OCI-LY1 (cell line): ENCODE data around the gene OSBPL5.

ENCODE experiments used
- H2AFZ ChIP-seq: fragments of 200-600 bp; sonication (generic), shearing (Covaris generic); 2 replicates; pipeline ENCODE4 v1.6.0; 2014; ENCODE audit warnings: antibody characterized with exemption, mild to moderate bottlenecking, low read length
- H3F3A ChIP-seq: fragments of 200-600 bp; sonication (generic), shearing (Covaris generic); 2 replicates; pipeline ENCODE4 v1.6.0; 2014; ENCODE audit warnings: mild to moderate bottlenecking, antibody characterized with exemption, low read length, moderate library complexity; ENCODE audit not compliant: insufficient read depth
- H3K27ac ChIP-seq: fragments of 200-600 bp; sonication (generic); 2 replicates; pipeline ENCODE4 v1.5.1; 2014; ENCODE audit warnings: low read length, mixed run types, mild to moderate bottlenecking, low read depth; ENCODE audit not compliant: poor library complexity, severe bottlenecking
- H3K27me3 ChIP-seq: fragments of 200-600 bp; sonication (generic); 2 replicates; pipeline ENCODE4 v1.6.0; 2014; ENCODE audit warnings: antibody characterized with exemption, mild to moderate bottlenecking, low read length, moderate library complexity; ENCODE audit not compliant: insufficient read depth
- H3K36me3 ChIP-seq: fragments of 200-600 bp; sonication (generic); 2 replicates; pipeline ENCODE4 v1.6.1; 2014; ENCODE audit warnings: mild to moderate bottlenecking, antibody characterized with exemption, low read length, moderate library complexity, mixed read lengths; ENCODE audit not compliant: insufficient read depth
- H3K4me1 ChIP-seq: fragments of 200-600 bp; sonication (generic); 2 replicates; pipeline ENCODE4 v1.5.1; 2014; ENCODE audit warnings: mild to moderate bottlenecking, low read length, moderate library complexity; ENCODE audit not compliant: insufficient read depth, severe bottlenecking
- H3K4me2 ChIP-seq: fragments of 200-600 bp; sonication (generic), shearing (Covaris generic); 2 replicates; pipeline ENCODE4 v1.6.1; 2014; ENCODE audit warnings: low read length
- H3K4me3 ChIP-seq: fragments of 200-600 bp; sonication (generic); 2 replicates; pipeline ENCODE4 v1.5.1; 2014; ENCODE audit warnings: low read length, low read depth, mild to moderate bottlenecking, mixed read lengths; ENCODE audit not compliant: poor library complexity, severe bottlenecking
- H3K79me2 ChIP-seq: fragments of 200-600 bp; shearing (Covaris generic); 2 replicates; pipeline ENCODE4 v1.6.1; 2016; ENCODE audit warnings: mixed run types, low read length, mixed read lengths; ENCODE audit not compliant: insufficient read depth
- H3K9ac ChIP-seq: fragments of 200-600 bp; sonication (generic), shearing (Covaris generic); 2 replicates; pipeline ENCODE4 v1.6.1; 2014; ENCODE audit warnings: mild to moderate bottlenecking, low read length, mixed read lengths
- H3K9me2 ChIP-seq: fragments of 200-600 bp; sonication (generic), shearing (Covaris generic); 2 replicates; pipeline ENCODE4 v1.6.1; 2014; ENCODE audit warnings: low read depth, mild to moderate bottlenecking, low read length, mixed read lengths
- H3K9me3 ChIP-seq: fragments of 200-600 bp; shearing (Covaris generic); 2 replicates; pipeline ENCODE4 v1.6.1; 2014; ENCODE audit warnings: low read length, mixed read lengths
- H4K20me1 ChIP-seq: fragments of 200-600 bp; sonication (generic), shearing (Covaris generic); 2 replicates; pipeline ENCODE4 v1.6.0; 2016; ENCODE audit warnings: mild to moderate bottlenecking, low read length; ENCODE audit not compliant: insufficient read depth
- EZH2 ChIP-seq: fragments of 200-600 bp; sonication (generic), shearing (Covaris generic); IDR thresholded peaks from 2 replicates; pipeline ENCODE4 v1.8.0; 2017; ENCODE audit warnings: borderline replicate concordance, mixed run types, mild to moderate bottlenecking, antibody characterized with exemption, low read length, moderate library complexity, mixed read lengths
- TF ChIP-seq, protein P1 (sequence below): fragments of 200-600 bp; sonication (generic), shearing (Covaris generic); IDR thresholded peaks from 2 replicates; pipeline ENCODE4 v1.5.1; 2017; ENCODE audit warnings: mild to moderate bottlenecking, antibody characterized with exemption, low read length, moderate library complexity, mixed read lengths

The OSBPL5 gene

DNA sequence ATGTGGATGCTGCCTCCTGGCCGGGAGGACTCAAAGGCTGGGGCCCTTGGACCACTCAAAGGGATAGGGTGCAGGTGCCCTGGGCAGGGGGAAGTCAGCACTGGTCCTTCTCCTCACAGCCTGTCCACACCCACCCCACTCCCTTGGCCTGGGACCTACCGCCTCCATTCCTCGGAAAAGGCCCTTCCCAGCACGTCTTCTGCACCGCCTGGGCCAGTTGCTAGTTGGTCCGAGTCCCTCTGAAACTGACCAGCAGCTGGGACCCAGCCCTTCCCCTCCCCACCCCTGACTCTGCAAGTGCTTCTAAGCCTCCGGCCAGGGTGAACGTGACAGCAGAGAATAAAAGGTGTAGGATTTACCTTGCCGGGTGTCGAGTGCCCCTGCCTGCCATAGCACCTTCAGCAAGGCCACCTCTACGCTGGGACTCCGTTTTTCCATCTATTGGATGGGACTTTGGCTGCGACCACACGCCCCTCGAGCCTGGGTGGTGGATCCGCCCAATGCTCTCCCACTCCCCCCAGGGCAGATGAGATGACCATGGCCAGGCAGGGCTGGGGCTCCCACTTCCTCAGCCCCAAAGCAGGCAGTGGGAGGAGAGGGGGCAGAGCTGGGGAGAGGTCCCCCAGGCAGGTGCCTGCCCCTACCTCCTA is 37.3 kb downstream of the OSBPL5 start:
- Histone ChIP-seq H3K27me3 (peaks cover 6% of the 10 kb centered on the region; the same call in 1 of the 2 replicates), H3K27ac (no peak overlapping the region), H3K9me3 (no peaks in the 10 kb centered on the region), H2AFZ (no peak overlapping the region), H3K9ac (no peak overlapping the region), H3K9me2 (no peaks in the 10 kb centered on the region), H3K4me3 (no peak overlapping the region), H4K20me1 (no peaks in the 10 kb centered on the region), H3K4me2 (no peak overlapping the region), H3K79me2 (no peaks in the 10 kb centered on the region), H3F3A (no peaks in the 10 kb centered on the region), H3K4me1 (no peaks in the 10 kb centered on the region), H3K36me3 (no peaks in the 10 kb centered on the region)
- TF ChIP-seq, protein P1, sequence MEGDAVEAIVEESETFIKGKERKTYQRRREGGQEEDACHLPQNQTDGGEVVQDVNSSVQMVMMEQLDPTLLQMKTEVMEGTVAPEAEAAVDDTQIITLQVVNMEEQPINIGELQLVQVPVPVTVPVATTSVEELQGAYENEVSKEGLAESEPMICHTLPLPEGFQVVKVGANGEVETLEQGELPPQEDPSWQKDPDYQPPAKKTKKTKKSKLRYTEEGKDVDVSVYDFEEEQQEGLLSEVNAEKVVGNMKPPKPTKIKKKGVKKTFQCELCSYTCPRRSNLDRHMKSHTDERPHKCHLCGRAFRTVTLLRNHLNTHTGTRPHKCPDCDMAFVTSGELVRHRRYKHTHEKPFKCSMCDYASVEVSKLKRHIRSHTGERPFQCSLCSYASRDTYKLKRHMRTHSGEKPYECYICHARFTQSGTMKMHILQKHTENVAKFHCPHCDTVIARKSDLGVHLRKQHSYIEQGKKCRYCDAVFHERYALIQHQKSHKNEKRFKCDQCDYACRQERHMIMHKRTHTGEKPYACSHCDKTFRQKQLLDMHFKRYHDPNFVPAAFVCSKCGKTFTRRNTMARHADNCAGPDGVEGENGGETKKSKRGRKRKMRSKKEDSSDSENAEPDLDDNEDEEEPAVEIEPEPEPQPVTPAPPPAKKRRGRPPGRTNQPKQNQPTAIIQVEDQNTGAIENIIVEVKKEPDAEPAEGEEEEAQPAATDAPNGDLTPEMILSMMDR = no peak
- TF ChIP-seq EZH2 = no peak

DNA sequence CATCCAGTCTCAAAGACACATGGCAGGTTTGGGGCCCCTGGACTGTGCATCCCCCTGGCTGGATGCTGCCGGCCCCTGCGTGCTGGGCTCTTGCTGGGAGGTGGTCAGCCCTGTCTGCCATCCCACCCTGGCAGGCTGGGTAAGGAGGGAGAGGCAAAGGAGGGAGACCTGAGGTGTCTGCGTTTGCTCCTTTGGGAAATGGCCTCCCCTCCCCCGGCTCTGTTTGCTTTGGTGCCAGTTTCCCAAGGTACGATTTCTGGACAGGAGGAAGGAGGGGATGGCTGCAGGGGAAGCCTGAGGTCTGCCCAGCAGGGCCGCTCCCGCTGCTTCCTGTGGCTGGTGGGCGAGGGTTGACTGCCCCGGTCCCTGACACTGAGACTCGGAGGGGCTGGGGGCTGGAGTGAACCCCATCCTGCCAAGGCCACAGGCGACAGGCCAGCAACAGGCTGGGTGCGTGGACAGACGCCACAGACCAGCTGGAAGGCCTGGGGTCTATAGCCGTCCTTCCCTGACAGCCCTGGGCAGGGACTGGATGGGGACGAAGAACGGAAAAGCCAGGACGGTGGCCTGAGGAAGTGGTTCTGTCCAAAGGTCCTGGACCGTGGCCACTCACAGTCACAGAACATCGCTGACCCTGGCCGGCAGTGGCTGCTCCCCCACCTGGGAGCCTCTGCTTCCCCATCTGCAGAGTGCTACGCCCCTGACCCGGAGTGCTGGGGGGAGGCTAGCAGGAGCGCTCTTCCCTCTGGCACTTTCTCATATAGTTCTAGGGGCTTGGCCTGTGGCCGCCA is 38.0 kb downstream of the OSBPL5 start:
- no peak overlapping the region for H3K27ac ChIP-seq
- no peak overlapping the region for H3K4me2 ChIP-seq
- H2AFZ ChIP-seq = no peak overlapping the region
- no peaks in the 10 kb centered on the region for H3K9me2 ChIP-seq
- no peak overlapping the region for H3K9ac ChIP-seq
- no peaks in the 10 kb centered on the region for H3K4me1 ChIP-seq
- no peak overlapping the region for H3K4me3 ChIP-seq
- no peaks in the 10 kb centered on the region for H3K36me3 ChIP-seq
- no peak for TF ChIP-seq EZH2
- TF ChIP-seq, protein P1 = no peak
- peaks cover 6% of the 10 kb centered on the region; the same call in 1 of the 2 replicates for H3K27me3 ChIP-seq
- no peaks in the 10 kb centered on the region for H4K20me1 ChIP-seq
- no peaks in the 10 kb centered on the region for H3K79me2 ChIP-seq
- H3F3A ChIP-seq = no peaks in the 10 kb centered on the region
- H3K9me3 ChIP-seq = no peaks in the 10 kb centered on the region

DNA sequence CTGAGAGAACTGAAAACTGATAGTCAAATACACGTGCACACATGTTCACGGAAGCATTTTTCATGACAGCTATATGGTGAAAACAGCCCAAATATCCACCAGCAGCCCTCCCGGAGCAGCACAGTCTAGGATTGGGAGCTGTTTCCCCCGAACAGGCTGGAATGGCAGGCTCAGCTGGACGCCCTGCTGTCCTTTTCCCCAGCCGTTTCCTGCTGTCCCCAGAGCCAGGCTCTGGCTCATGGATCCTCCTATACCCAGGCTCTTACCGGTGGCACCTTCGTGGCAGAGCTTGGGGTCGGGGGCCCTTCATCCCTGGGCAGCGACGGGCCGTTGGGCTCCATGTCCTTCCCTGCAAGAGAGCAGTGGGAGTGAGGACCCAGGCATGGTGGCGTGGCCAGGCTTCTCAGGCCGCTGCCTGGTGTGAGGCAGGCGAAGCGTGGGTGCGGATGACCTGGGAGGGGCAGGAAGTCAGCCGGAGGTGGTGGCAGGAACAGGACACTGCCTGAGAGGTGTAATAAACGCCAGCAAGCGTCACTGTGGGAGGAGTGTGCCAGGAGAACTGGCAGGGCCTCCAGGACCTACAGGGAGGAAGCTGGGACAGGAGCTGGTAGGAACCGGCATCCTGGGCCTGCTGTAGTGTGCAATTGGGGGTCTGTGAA is 38.8 kb downstream of the OSBPL5 start:
- no peaks in the 10 kb centered on the region for H3F3A ChIP-seq
- H3K4me2 ChIP-seq = no peak overlapping the region
- no peaks in the 10 kb centered on the region for H3K9me2 ChIP-seq
- no peak overlapping the region for H3K27ac ChIP-seq
- no peaks in the 10 kb centered on the region for H3K4me1 ChIP-seq
- no peaks in the 10 kb centered on the region for H4K20me1 ChIP-seq
- H3K27me3 ChIP-seq = peaks cover 6% of the 10 kb centered on the region; the same call in 1 of the 2 replicates
- no peak overlapping the region for H3K9ac ChIP-seq
- H3K79me2 ChIP-seq = no peaks in the 10 kb centered on the region
- no peaks in the 10 kb centered on the region for H3K9me3 ChIP-seq
- H3K4me3 ChIP-seq = no peak overlapping the region
- H3K36me3 ChIP-seq = no peaks in the 10 kb centered on the region
- no peak for TF ChIP-seq EZH2
- TF ChIP-seq, protein P1 = no peak
- H2AFZ ChIP-seq = no peak overlapping the region
